MM.1S (cell line): Measurements from ENCODE around the gene DCLK1.

Source experiments
- CTCF ChIP-seq: fragments of 300-600 bp; sonication (generic); IDR thresholded peaks from 2 replicates; pipeline ENCODE4 v1.5.1; 2016; ENCODE audit warnings: antibody characterized with exemption, low read length, mixed read lengths
- EZH2 ChIP-seq: fragments of 300-600 bp; sonication (generic); optimal IDR thresholded peaks from 2 replicates; pipeline ENCODE3; 2017; ENCODE audit warnings: low read depth, mild to moderate bottlenecking, antibody characterized with exemption, low read length, mixed read lengths

GRCh38 chr13:36147330-36147729 is 16.1 kb upstream of the DCLK1 start:
- TF ChIP-seq CTCF: no peak
- no peak for TF ChIP-seq EZH2
